NCI-H146 treated with DMSO at 0.1 percent for 48 hours (cell line): Measurements from ENCODE around the gene WASHC4.

Experiments
- DNase-seq: peaks from one replicate; lab custom pipeline; 2025; ENCODE audit not compliant: unreplicated experiment; lab: John Stamatoyannopoulos, UW

Gene WASHC4

GRCh38 chr12:105204916-105205315 lies 97.4 kb downstream of the WASHC4 start:
- no peak for DNase-seq

GRCh38 chr12:105205322-105206048 lies 98.0 kb downstream of the WASHC4 start:
- no peak for DNase-seq

GRCh38 chr12:105206686-105207374 lies 99.3 kb downstream of the WASHC4 start:
- no peak for DNase-seq

- DNase-seq = no peak
These were observed 101.6 kb downstream of the WASHC4 start for GRCh38 chr12:105209091-105209490.

- no peak for DNase-seq
These were observed 104.9 kb downstream of the WASHC4 start for GRCh38 chr12:105212438-105212837.

GRCh38 chr12:105214148-105214547 lies 106.6 kb downstream of the WASHC4 start:
- DNase-seq = no peak

- no peak for DNase-seq
These were observed 107.3 kb downstream of the WASHC4 start for GRCh38 chr12:105214670-105215375.

- no peak for DNase-seq
These were observed 110.9 kb downstream of the WASHC4 start for GRCh38 chr12:105218434-105218833.
